H9 (cell line): ENCODE measurements around the gene ZDHHC24. TPM values are rescaled to one million over a fixed set of nuclear protein-coding genes. Genes with fewer than 3 reads are reported as not detected.
A peak's percentile ranks its signal among the peaks of the same experiment; 100 is the strongest.

ENCODE experiments used
- DNase-seq: peaks from one replicate; pipeline ENCODE4 v3.0.0-alpha.2; 2017
- H2AFZ ChIP-seq: one replicate; pipeline ENCODE4 v1.6.1; 2013; ENCODE audit warnings: mild to moderate bottlenecking, low read length, control low read depth, moderate library complexity
- H2AK5ac ChIP-seq: 2 replicates; pipeline ENCODE4 v1.6.1; 2013; ENCODE audit warnings: low read length, control low read depth, mixed read lengths; ENCODE audit not compliant: insufficient read length
- H2BK120ac ChIP-seq: one replicate; pipeline ENCODE4 v1.6.1; 2013; ENCODE audit warnings: low read depth, mild to moderate bottlenecking, low read length, control low read depth, inconsistent platforms; ENCODE audit not compliant: poor library complexity, severe bottlenecking
- H2BK12ac ChIP-seq: 2 replicates; pipeline ENCODE4 v1.6.1; 2013; ENCODE audit warnings: low read length, control low read depth, mixed read lengths, low read depth; ENCODE audit not compliant: insufficient read length
- H2BK15ac ChIP-seq: 2 replicates; pipeline ENCODE4 v1.6.1; 2013; ENCODE audit warnings: low read depth, low read length, control low read depth
- H2BK20ac ChIP-seq: one replicate; pipeline ENCODE4 v1.6.1; 2013; ENCODE audit warnings: low read depth, mild to moderate bottlenecking, low read length, control low read depth, inconsistent platforms; ENCODE audit not compliant: poor library complexity, severe bottlenecking
- H2BK5ac ChIP-seq: 2 replicates; pipeline ENCODE4 v1.6.1; 2013; ENCODE audit warnings: low read length, control low read depth, mixed read lengths; ENCODE audit not compliant: insufficient read length
- H3K14ac ChIP-seq: 2 replicates; pipeline ENCODE4 v1.6.1; 2013; ENCODE audit warnings: low read length, control low read depth; ENCODE audit not compliant: insufficient read depth
- H3K18ac ChIP-seq: 2 replicates; pipeline ENCODE4 v1.6.1; 2013; ENCODE audit warnings: low read depth, mild to moderate bottlenecking, mixed read lengths, low read length, control low read depth; ENCODE audit not compliant: insufficient read length
- H3K23ac ChIP-seq: 2 replicates; pipeline ENCODE4 v1.6.1; 2013; ENCODE audit warnings: low read length, control low read depth, mixed read lengths, low read depth; ENCODE audit not compliant: insufficient read length
- H3K23me2 ChIP-seq: 2 replicates; pipeline ENCODE4 v1.6.1; 2013; ENCODE audit warnings: low read depth, mild to moderate bottlenecking, mixed read lengths, low read length, control low read depth; ENCODE audit not compliant: insufficient read length, poor library complexity, severe bottlenecking
- H3K27ac ChIP-seq: 2 replicates; pipeline ENCODE4 v1.5.1; 2013; ENCODE audit warnings: low read length, control low read depth, mixed read lengths, low read depth; ENCODE audit not compliant: insufficient read length
- H3K27me3 ChIP-seq: 2 replicates; pipeline ENCODE4 v1.6.1; 2013; ENCODE audit warnings: low read length, control low read depth, inconsistent platforms; ENCODE audit not compliant: insufficient read depth
- H3K4ac ChIP-seq: 2 replicates; pipeline ENCODE4 v1.6.1; 2013; ENCODE audit warnings: low read depth, mild to moderate bottlenecking, control low read depth, inconsistent platforms, low read length, moderate library complexity
- H3K4me1 ChIP-seq: 2 replicates; pipeline ENCODE4 v1.6.1; 2013; ENCODE audit warnings: low read length, control low read depth, inconsistent platforms; ENCODE audit not compliant: insufficient read depth
- H3K4me2 ChIP-seq: 2 replicates; pipeline ENCODE4 v1.6.1; 2013; ENCODE audit warnings: low read length, control low read depth, mixed read lengths; ENCODE audit not compliant: insufficient read length, insufficient read depth
- H3K56ac ChIP-seq: 2 replicates; pipeline ENCODE4 v1.6.1; 2013; ENCODE audit warnings: low read depth, mild to moderate bottlenecking, mixed read lengths, low read length, control low read depth; ENCODE audit not compliant: insufficient read length
- H3K79me1 ChIP-seq: 2 replicates; pipeline ENCODE4 v1.6.1; 2013; ENCODE audit warnings: low read depth, mild to moderate bottlenecking, moderate library complexity, low read length, control low read depth, inconsistent platforms; ENCODE audit not compliant: insufficient read depth, poor library complexity, severe bottlenecking
- H3K79me2 ChIP-seq: 2 replicates; pipeline ENCODE4 v1.6.1; 2013; ENCODE audit warnings: low read length, control low read depth, inconsistent platforms; ENCODE audit not compliant: insufficient read depth
- H3K9ac ChIP-seq: 2 replicates; pipeline ENCODE4 v1.6.1; 2013; ENCODE audit warnings: low read length, control low read depth, mixed read lengths; ENCODE audit not compliant: insufficient read length; ENCODE audit errors: extremely low read depth
- H3K9me3 ChIP-seq: one replicate; pipeline ENCODE4 v1.6.1; 2013; ENCODE audit warnings: low read depth, low read length, inconsistent platforms; ENCODE audit not compliant: control insufficient read depth
- H3T11ph ChIP-seq: one replicate; pipeline ENCODE4 v1.6.1; 2013; ENCODE audit warnings: mild to moderate bottlenecking, low read length, control low read depth, inconsistent platforms
- H4K20me1 ChIP-seq: one replicate; pipeline ENCODE4 v1.6.1; 2013; ENCODE audit not compliant: control insufficient read depth, insufficient read length, insufficient read depth
- H4K5ac ChIP-seq: 2 replicates; pipeline ENCODE4 v1.6.1; 2013; ENCODE audit warnings: low read depth, mild to moderate bottlenecking, mixed read lengths, low read length, control low read depth; ENCODE audit not compliant: insufficient read length
- H4K8ac ChIP-seq: replicated peaks from 2 replicates; pipeline ENCODE4 v1.6.1; 2013; ENCODE audit warnings: low read length, control low read depth, mixed read lengths, low read depth; ENCODE audit not compliant: insufficient read length
- H4K91ac ChIP-seq: 2 replicates; pipeline ENCODE4 v1.6.1; 2013; ENCODE audit warnings: low read depth, mild to moderate bottlenecking, moderate library complexity, mixed read lengths, low read length, control low read depth; ENCODE audit not compliant: insufficient read length
- H3K27ac Mint-ChIP-seq, 3 experiments: 2 replicates in 2 of 3; 3 replicates in 1 of 3; pipeline ENCODE4 v1.8.0; 2020 to 2021; ENCODE audit warnings: mixed read lengths in 3 of 3, mild to moderate bottlenecking in 1 of 3, moderate library complexity in 1 of 3
- H3K27me3 Mint-ChIP-seq: 2 replicates; pipeline ENCODE4 v1.8.0; 2021; ENCODE audit warnings: low read depth, mild to moderate bottlenecking, moderate library complexity, mixed read lengths
- H3K36me3 Mint-ChIP-seq, 3 experiments: 2 replicates in 2 of 3; 3 replicates in 1 of 3; pipeline ENCODE4 v1.8.0; 2020 to 2021; ENCODE audit warnings: low read depth in 3 of 3, mixed read lengths in 3 of 3; ENCODE audit not compliant: insufficient read depth in 1 of 3
- H3K4me1 Mint-ChIP-seq, 2 experiments: 2 replicates each; pipeline ENCODE4 v1.8.0; 2020; ENCODE audit warnings: mixed read lengths in 2 of 2
- H3K4me3 Mint-ChIP-seq, 2 experiments: 2 replicates in 1 of 2; 3 replicates in 1 of 2; pipeline ENCODE4 v1.8.0; 2020 to 2021; ENCODE audit warnings: mild to moderate bottlenecking in 2 of 2, mixed read lengths in 2 of 2, moderate library complexity in 1 of 2
- H3K9me3 Mint-ChIP-seq, 2 experiments: 2 replicates in 1 of 2; 3 replicates in 1 of 2; pipeline ENCODE4 v1.8.0; 2020; ENCODE audit warnings: mild to moderate bottlenecking in 2 of 2, mixed read lengths in 2 of 2, moderate library complexity in 1 of 2
- WGBS: extraction: QIAGEN DNeasy Blood & Tissue Kit; methylation state at CpG from one replicate; pipeline ENCODE4 v1.1.7; 2013; ENCODE audit warnings: missing lambda C conversion rate, low lambda C conversion rate, mixed read lengths; ENCODE audit not compliant: insufficient read length; ENCODE audit errors: extremely low coverage; 5-methylcytosine and 5-hydroxymethylcytosine counted together
- total RNA-seq: library from RNA; stranded (reverse); gene quantifications from 2 replicates; pipeline ENCODE4 v1.2.1, GENCODE V29; 2021
- TF ChIP-seq, protein P1 (sequence below): fragments of 200-600 bp; sonication (generic); conservative IDR thresholded peaks from 3 replicates; pipeline ENCODE4 v1.8.0; 2021; ENCODE audit warnings: antibody characterized with exemption, mild to moderate bottlenecking

ZDHHC24 gene
- total RNA-seq, 1 experiment from 2014 or later, result 8.9 TPM

- Histone ChIP-seq H2BK5ac (no peak within 1 kb of the TSS), H2BK120ac (no peak within 1 kb of the TSS), H3K4me2 (no peak within 1 kb of the TSS), H3K9ac (no peak within 1 kb of the TSS), H4K20me1 (no peaks in the 10 kb centered on the region), H4K5ac (no peak within 1 kb of the TSS), H3K9me3 (no peaks in the 10 kb centered on the region), H2BK15ac (no peak within 1 kb of the TSS), H3K56ac (no peak within 1 kb of the TSS), H3K4ac (no peak within 1 kb of the TSS), H2BK20ac (no peak within 1 kb of the TSS), H3K18ac (peak within 1 kb of the TSS; percentile 34), H3K23me2 (no peaks in the 10 kb centered on the region), H3K23ac (no peak within 1 kb of the TSS), H4K8ac (no peak within 1 kb of the TSS), H3T11ph (no peak within 1 kb of the TSS), H4K91ac (no peak within 1 kb of the TSS), H3K14ac (peak within 1 kb of the TSS; percentile 58; the same call in 1 of the 2 replicates), H2AFZ (no peak within 1 kb of the TSS), H3K79me2 (no peaks in the 10 kb centered on the region), H3K27ac (no peak within 1 kb of the TSS), H2AK5ac (no peak within 1 kb of the TSS), H3K4me1 (peaks cover 11% of the 10 kb centered on the region), H3K79me1 (no peaks in the 10 kb centered on the region), H2BK12ac (no peak within 1 kb of the TSS), H3K27me3 (no peaks in the 10 kb centered on the region)
- H3K27ac Mint-ChIP-seq, result peak within 1 kb of the TSS; percentile 96 to 100 (median 98); a peak in 6 of 7 replicates
- WGBS, result no CpG with 5 or more reads among the region's 77 CpGs
- peaks cover 2 to 18% (median 6%) of the 10 kb centered on the region in 3 experiments; a peak in 6 of 7 replicates for H3K36me3 Mint-ChIP-seq
- peak; percentile 67 for DNase-seq
- H3K4me3 Mint-ChIP-seq, result no peak within 1 kb of the TSS
- TF ChIP-seq, protein P1, sequence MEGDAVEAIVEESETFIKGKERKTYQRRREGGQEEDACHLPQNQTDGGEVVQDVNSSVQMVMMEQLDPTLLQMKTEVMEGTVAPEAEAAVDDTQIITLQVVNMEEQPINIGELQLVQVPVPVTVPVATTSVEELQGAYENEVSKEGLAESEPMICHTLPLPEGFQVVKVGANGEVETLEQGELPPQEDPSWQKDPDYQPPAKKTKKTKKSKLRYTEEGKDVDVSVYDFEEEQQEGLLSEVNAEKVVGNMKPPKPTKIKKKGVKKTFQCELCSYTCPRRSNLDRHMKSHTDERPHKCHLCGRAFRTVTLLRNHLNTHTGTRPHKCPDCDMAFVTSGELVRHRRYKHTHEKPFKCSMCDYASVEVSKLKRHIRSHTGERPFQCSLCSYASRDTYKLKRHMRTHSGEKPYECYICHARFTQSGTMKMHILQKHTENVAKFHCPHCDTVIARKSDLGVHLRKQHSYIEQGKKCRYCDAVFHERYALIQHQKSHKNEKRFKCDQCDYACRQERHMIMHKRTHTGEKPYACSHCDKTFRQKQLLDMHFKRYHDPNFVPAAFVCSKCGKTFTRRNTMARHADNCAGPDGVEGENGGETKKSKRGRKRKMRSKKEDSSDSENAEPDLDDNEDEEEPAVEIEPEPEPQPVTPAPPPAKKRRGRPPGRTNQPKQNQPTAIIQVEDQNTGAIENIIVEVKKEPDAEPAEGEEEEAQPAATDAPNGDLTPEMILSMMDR, result no peak
- peaks cover 25 to 33% of the 10 kb centered on the region in 2 experiments for H3K4me1 Mint-ChIP-seq
- H3K9me3 Mint-ChIP-seq, result peaks cover 8 to 13% of the 10 kb centered on the region in 2 experiments
- peaks cover 2% of the 10 kb centered on the region for H3K27me3 Mint-ChIP-seq
Observed at GRCh38 chr11:66568124-66568916, 22.5 kb upstream of the ZDHHC24 start, which contains the start of gene CTSF. Gene CTSF (minus strand): TSS chr11:66568606. CDS start chr11:66568486, 120 bp downstream.
